ENCODE measurements around the gene CEACAM16.

Gene CEACAM16

DNA sequence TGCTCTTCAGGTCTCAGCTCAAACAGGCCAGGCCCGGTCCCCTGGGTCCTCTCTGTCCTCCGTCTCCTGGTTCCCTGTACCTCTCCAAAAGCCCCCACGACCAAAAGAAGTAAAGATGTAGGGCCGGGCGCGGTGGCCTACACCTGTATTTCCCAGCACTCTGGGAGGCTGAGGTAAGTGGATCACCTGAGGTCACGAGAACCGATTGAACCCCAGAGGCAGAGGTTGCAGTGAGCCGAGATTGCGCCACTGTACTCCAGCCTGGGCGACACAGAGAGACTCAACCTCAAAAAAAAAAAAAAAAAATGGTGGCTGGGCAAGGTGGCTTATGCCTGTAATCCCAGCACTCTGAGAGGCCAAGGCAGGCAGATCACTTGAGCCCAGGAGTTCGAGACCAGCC lies 27.5 kb downstream of the CEACAM16 start:
- no peak for DNase-seq

DNA sequence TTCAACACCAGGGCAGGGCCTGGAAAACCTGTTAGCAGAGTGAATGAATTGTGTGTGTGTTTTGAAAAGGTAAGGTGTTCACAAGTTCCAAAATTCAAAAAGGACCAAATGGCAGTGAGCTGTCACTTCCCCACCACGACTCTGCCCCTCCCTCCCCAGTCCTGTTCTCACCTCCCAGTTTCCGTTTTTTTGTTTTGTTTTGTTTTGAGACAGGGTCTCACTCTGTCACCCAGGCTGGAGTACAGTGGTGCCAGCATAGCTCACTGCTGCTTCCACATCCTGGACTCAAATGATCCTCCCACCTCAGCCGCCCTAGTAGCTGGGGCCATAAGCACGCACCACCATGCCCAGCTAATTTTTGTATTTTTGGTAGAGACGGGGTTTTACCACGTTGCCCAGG lies 29.2 kb downstream of the CEACAM16 start:
- DNase-seq, result no peak

DNA sequence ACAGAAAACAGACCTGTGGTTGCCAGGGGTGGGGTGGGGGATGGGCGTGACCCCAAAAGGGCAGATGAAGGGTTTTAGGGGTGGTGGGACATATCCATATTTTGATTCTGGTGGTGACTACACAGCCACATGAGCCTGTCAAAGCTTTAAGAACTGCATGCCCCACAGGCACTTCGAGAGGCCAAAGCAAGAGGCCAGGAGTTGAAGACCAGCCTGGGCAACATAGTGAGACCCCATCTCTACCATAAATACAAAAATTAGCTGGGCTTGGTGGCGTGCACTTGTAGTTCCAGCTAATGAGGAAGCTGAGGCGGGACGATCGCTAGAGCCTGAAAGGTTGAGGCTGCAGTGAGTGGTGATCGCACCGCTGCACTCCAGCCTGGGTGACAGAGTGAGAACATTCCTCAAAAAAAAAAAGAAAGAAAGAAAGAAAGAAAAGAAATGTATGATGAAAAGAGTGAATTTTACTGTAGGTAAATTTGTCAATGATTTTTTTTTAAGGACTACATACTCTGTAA lies 30.6 kb downstream of the CEACAM16 start:
- DNase-seq, result no peak

DNA sequence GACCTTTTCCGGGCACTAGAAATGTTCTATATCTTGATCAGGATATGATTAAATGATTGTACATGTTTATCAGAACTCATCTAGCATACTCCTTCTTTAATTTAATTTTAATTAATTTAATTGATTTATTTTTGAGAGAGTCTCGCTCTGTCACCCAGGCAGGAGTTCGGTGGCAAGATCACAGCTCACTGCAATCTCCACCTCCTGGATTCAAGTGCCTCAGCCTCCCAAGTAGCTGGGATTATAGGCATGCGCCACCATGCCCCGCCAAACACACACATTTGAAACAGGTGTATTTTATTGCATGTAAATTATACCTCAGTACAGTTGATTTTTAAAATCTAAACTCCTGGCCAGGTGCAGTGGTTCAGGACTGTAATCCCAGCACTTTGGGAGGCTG lies 32.1 kb downstream of the CEACAM16 start:
- DNase-seq, result no peak

DNA sequence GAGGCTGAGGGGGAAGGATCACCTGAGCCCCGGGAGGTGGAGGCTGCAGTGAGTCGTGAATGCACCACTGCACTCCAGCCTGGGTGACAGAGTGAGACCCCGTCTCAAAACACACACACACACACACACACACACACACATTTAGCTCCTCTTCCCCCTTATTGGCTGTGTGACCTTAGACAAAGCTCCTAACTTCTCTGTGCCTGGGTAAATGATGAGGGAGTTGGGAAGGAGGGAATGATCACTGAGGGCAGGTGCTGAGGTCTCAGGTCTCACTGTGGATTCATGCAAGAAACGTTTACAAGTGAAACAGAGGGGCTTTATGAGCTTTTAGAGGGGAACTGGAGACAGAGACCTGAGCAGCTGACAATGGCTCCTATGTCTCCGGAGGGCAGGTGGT lies 32.7 kb downstream of the CEACAM16 start:
- no peak for DNase-seq

DNA sequence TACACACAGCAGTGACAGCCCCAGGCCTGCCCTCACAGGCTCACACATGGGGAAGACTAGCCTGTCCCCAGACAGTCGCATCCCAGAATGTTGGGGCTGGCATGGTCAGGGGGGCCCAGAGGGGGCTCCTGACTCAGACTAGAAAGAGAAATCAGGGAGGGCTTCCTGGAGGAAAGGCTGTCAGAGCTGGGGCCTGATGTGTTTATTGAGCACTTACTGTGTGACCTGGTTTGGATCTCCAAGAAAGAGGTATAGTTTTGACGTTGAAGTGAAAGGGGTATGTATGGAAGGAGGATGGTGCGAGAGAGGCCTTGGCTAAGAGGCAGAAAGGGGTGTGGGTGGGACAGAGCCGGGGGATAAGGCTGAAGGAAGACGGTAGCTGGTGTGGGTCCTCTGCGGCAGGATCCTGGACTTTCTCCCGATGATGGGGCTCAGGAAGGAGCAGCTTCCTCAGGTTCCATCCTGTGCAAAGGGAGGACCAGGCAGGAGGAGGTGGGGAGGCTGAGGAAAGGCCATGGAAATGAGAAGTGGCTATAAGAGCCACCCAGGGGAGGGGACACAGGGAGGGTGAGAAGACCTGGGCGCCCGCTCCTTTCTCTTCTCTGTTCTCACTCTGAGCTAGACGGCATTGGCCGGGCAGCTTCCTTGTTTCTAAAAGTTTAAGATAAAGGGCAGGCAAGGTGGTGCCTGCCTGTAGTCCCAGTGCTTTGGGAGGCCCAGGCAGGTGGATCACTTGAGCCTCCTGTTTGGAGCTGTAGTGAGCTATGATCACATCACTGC lies 33.5 kb downstream of the CEACAM16 start:
- no peak for DNase-seq

DNA sequence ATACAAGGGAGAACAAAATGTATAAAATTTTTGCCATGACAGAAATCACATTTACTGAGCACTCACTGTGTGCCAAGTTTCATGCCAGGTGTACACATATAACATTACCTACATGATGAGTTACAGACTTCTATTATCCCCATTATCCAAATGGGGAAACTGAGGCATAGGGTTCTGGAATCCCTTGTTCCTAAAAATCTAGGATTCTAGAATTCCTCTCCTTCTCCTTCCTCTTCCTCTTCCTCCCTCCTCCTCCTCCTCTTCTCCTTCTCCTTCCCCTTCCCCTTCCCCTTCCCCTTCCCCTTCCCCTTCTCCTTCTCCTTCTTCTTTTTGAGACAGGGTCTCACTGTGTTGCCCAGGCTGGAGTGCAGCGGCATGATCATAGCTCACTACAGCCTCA lies 35.4 kb downstream of the CEACAM16 start:
- no peak for DNase-seq

DNA sequence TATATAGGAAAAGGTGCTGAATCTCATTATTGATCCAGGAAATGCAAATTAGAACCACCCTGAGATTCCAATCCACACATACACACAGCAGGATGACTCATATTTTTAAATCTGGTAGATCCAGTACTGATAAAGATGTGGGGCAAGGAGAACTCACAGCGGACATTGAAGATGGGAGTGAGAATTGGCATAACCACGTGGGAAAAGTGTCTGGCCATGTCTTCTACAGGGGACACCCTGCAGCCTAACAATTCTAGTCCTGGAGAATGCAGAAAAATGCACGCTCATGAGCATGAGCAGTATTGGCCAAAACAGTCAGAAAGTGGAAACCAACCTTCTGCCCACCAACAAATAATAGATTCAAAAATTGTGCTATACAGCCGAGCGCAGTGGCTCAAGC lies 36.1 kb downstream of the CEACAM16 start:
- no peak for DNase-seq

DNA sequence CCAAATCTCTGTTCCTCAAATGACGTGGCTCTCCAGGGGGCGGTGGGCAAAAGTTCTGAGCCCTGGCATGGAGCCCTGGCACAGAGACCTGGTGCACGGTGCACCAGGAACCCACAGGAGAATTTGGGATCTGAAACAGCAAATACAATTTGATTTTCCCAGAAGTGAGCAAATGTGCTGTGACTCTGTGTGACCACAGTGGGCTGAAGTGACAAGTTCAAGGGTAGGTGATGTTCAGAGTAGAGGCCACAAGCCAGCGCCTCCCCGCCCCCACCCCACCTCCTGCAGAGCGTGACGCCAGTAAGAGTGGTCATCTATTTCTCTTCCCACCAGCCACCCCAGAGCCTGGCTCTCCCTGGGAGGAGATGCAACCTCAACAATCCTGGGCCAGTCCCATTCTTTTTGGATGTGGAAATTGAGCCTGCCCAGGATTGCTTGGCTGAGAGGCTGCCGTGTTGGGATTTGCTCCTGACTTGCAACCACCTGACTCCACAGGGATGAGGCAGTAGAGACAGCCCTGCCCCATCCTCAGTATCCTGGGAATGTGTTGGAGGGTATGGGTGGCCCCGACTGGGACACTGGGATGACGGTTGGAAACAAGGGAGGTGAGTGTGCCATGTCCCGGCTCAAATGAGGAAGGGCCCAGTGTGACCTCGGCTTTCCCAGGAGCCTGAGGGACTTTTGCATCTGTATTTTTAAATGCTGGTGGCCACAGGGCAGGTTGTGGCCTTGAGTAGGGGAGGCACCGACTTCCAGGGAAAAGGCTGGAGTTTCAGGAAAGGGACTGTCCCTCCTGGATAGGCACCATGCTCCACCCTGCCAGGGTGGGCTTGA lies 38.5 kb downstream of the CEACAM16 start:
- no peak for DNase-seq

DNA sequence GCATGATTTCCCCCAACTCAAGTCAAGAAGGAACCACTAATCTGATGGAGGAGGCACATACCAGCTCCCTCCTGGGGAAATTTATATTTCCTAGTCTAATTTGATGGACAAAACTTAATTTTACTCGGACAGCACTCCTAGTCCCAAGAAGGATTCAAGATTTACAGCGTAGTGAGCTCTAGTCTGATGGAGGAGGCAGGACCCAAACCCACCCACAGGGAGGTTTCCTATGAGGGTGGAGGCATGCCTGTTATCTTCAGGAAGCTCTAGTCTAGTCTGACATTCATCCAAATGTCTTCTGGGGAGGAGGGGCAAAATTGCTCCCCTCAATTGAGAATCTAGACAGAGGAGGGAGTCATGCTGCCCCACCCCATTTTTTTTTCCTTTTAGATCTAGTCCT lies 39.2 kb downstream of the CEACAM16 start:
- DNase-seq, result no peak

DNA sequence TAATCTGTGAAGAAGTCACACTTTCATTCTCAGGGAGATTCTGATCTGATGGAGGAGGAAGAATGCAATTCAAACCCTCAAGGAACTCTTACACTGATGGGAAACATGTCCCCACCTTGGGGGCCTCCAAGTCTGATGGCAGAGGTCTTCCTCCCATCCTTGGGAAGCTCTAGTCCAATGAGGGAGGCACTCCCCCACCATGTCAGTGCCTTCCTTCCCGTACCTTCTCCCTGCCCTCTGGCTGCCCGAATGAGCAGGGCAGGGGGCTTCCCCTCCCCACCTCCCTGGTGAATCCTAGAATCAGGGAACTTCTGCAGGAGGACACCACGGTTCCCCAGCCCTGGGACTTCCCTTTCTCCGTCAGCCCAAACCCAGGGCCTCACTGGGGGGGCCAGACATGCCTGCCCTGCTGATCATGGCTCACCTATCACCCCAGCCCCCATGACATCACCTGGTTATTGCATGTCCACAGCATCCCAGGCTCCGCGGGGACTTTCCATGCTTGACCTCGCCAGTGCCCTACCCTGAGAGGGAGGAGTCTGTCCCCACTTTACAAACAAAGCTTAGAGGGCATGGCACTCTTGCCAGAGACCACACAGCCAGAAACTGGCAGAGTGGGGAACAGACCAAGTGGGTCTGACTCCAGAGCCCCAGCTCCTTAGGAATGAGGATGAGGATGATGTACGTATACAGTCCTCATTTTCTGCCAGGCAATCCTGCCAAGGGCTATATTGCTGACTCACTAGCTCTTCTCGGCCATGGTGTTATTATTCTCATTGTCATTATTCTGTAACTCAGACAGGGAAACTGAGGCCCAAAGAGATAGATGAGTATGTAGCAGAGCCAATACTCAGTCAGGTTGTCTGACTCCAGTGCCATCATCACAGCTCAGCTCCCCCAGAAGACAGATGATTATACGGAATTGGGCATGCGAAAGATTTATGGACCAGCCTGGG lies 39.9 kb downstream of the CEACAM16 start:
- DNase-seq, result no peak

DNA sequence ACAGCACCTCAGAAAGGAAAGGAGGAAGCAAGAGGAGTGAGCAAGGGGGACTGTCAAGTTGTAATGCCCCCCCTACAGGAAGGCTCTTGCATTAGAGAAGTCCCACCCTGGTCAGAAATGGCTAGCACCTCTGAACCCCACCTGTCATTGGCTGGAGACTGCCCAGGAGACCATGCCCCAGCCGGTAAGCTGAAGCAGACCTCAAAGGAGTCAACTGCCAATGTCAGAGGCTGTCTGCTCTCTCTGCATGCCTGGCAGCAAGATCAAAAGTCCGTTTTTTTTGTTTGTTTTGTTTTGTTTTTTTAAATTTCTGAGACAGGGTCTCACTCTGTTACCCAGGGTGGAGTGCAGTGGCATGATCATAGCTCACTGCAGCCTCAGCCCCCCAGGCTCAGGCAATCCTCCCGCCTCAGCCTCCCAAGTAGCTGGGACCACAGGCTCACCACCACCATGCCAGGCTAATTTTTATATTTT lies 41.4 kb downstream of the CEACAM16 start:
- no peak for DNase-seq

DNA sequence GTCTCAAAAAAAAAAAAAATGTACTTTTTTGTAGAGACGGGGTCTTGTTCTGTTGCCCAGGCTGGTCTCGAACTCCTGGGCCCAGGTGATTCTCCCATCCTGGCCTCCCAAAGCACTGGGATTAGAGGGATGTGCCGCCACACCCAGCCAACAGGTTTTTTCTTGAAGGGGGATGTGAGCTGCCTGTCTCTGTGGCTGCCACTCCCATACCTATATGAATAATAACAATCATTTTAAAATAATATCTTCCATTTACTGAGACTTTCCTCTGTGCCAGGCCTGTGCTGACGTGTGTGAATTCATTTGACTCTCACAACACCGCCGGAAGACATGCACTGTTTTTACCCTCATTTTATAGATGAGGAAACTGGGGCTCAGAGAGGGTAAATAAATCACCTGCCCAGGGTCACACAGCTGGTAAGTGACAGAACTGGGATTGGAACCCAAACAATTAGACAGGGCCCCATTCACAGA lies 42.3 kb downstream of the CEACAM16 start:
- no peak for DNase-seq

DNA sequence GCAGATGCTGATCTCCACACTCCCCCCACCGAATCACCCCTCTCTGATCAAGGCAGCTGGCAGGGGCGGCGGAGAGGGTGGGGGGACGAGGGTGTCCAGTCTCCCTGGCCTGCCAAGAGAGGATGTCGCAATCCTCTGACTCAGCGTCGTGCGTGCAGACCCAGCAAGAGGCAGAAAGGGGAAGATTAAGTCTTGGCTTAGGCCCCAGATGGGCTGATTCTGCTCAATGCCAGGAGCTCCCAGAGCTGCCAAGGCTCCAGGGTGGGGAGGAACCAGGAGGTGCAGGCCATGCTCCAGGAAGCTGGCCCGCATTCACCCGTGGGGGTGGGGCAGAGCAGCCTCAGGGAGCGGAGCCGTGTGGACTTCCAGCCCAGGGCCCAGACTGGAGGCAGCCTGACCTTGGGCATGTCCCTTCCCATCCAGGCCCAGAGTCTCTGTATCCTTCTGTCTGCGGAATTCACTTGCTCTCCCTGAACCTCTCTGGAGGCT lies 42.9 kb downstream of the CEACAM16 start:
- no peak for DNase-seq

DNA sequence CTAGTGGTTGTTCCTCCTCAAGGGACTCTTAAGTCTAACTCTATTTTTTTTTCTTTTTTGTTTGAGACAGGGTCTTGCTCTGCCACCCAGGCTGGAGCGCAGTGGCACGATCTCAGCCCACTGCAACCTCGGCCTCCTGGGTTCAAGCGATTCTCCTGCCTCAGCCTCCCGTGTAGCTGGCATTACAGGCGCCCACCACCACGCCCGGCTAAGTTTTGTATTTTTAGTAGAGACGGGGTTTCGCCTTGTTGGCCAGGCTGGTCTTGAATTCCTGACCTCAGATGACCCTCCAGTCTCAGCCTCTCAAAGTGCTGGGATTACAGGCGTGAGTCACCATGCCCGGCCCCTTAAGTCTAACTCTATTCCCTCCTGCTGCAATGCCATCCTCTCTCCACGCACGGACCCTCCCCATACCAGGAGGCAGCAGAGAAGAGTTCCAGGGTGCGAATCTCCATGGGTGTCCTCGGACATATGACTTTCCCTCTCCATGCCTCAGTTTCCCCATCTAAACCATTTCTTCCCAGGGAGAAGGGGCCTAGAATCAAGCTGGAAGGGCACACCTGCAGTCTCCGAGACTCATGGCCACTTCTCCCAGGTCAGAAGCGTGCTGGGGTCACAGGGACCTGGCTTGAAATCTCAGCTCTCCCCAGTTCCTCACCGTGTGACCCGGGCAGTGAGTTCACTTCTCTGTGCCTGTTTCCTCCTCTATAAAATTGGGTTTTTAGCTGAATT lies 43.5 kb downstream of the CEACAM16 start:
- no peak for DNase-seq

DNA sequence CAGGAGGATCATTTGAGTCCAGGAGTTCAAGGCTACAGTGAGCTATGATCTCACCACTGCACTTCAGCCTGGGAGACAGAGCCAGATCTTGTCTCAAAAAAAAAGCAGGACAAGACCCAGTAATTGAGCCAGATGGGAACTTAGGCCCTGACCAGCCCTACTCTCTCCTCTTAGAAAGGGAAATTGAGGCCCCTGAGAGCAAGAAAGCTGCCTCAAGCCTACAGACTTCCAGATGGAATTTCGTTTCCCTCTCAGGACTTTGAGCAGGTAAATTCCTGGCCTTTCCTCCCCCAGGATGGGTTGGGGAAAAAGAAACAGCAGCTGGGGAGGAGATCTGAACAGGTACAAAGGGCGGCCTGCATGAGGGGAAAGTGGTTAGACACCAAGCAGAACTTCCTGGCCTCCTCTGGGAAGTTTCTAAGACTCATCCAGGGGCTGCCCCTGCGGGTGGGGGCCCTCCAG lies 46.0 kb downstream of the CEACAM16 start:
- no peak for DNase-seq

DNA sequence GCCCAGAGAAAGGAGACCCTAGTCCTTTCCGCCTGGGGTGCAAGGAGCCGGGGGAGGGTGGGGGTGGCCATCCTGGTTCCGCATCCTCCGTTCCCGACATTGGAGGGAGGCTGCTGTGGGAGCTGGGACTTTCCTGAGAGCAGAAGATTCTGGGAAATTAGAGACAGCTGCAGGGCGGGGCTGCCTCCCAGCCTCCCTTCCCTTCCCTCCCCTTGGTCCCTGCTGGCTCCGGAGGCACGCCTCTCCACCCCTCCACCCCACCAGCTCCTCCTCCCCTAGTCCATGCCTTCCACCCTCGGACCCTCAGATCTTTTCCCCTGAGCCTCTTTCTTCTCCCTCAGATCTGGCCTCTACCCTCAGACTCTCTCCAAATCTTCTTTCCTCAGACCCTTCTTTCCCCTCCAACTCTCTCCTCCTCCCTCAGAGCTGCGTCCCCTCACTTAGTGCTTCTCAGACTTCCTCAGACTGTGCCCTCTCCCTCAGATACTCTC lies 46.4 kb downstream of the CEACAM16 start:
- no peak for DNase-seq

DNA sequence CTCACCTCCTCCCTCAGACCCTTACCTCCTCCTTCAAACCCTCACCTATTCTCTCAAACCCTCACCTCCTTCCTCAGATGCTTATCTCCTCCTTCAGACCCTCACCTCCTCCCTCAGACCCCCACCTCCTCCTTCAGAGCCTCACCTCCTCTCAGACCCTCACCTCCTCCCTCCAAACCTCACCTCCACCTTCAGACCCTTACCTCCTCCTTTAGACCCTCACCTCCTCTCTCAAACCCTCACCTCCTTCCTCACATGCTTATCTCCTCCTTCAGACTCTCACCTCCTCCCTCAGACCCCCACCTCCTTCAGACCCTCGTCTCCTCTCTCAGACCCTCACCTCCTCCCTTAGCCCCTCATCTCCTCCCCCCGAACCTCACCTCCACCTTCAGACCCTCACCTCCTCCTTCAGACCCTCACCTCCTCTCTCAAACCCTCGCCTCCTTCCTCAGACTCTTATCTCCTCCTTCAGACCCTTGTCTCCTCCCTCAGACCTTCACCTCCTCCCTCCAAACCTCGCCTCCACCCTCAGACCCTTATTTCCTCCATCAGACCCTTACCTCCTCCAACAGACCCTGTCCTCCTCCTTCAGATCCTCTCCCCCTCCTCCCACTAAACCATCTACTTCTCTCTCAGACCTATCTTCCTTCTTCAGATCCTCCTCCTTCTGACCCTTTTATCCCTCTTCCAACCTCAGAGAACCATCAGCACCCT lies 47.1 kb downstream of the CEACAM16 start:
- DNase-seq, result no peak

DNA sequence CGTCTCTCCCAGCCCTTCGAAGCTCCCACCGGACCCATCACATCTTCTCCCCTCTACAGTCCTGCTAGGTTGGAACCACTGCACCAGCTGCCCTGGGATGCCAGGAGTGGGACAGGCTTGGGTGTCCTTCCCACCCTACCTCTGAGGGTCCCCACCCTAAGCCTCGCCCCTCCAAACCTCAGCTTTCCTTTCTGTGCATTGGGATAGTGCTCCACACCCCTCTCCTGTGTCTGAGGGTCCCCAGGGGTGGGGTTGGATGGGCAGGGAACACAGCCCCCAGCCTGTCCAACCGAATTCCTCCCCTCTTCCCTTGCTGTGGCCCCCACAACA lies 47.6 kb downstream of the CEACAM16 start:
- no peak for DNase-seq

DNA sequence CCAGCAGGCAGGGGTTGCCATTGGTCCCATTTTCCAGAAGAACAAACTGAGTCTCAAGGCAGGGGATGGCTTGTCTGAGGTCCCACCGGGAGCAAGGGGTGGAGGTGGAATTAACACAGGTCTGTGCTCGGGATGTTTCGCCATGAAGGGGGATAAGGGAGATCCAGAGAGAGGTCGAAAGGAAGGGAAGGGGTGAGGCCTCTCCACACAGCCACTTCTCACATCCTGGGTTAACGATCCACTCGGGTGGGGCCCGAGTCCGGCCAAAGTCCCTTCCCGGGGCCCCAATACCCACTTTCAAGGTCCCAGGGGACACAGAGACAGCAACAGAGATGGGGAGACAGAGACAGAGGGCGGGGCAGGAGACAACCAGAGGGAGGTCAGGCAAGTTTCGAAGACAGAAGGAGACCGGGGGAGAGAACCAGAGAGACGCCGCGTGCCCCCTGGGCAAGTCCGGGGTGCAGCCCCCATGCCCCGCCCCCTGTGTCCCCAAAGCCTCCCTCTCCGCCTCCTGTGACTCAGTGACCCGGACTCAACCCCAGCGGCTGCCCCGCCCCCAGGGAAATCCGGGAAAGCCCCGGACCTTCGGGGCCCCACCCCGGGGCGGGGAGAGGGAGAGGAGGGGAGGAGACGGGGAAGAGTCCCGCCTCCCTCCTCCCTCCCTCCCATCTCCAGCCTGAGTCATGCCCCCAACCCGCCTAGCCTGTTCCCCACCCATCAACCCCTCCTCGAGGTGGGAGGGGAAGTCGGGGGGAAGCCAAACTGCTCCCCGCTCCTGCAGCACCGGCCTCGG lies 48.2 kb downstream of the CEACAM16 start:
- peak; percentile 84 for DNase-seq
